HCT116 (cell line): ENCODE results near the gene DDX41.

Experiments used
- CBX3 ChIP-seq: IDR thresholded peaks from 2 replicates; pipeline ENCODE4 v1.6.1; 2012; ENCODE audit warnings: low read depth
- CEBPB ChIP-seq: IDR thresholded peaks from 2 replicates; pipeline ENCODE4 v1.6.1; 2012; ENCODE audit warnings: low read depth
- EZH2phosphoT487 ChIP-seq: fragments of 200-600 bp; IDR thresholded peaks from 2 replicates; pipeline ENCODE4 v1.6.1; 2018; ENCODE audit warnings: antibody characterized with exemption, borderline replicate concordance
- POLR2A ChIP-seq: IDR thresholded peaks from 2 replicates; pipeline ENCODE4 v1.7.0; 2011; ENCODE audit warnings: borderline replicate concordance; ENCODE audit not compliant: insufficient read depth, insufficient read length; ENCODE audit errors: extremely low read depth
- POLR2AphosphoS5 ChIP-seq: IDR thresholded peaks from 2 replicates; pipeline ENCODE4 v1.6.1; 2011; ENCODE audit warnings: mild to moderate bottlenecking, low read depth, low read length, moderate library complexity
- TF ChIP-seq, protein P1 (sequence below), 3 experiments: fragments of 200-600 bp in 1 of 3; sonication (generic) in 1 of 3; IDR thresholded peaks in 2 of 3; conservative IDR thresholded peaks in 1 of 3; 2 replicates each; pipeline ENCODE4 v1.5.1; 2012 to 2017; ENCODE audit warnings: low read depth in 2 of 3, low read length in 2 of 3, antibody characterized with exemption in 1 of 3, borderline replicate concordance in 1 of 3, control low read depth in 1 of 3, mild to moderate bottlenecking in 1 of 3, mixed read lengths in 1 of 3, mixed run types in 1 of 3, moderate library complexity in 1 of 3; ENCODE audit not compliant: insufficient read depth in 1 of 3
- TF ChIP-seq, protein P2 (sequence below): IDR thresholded peaks from 2 replicates; pipeline ENCODE4 v1.6.1; 2012

DNA sequence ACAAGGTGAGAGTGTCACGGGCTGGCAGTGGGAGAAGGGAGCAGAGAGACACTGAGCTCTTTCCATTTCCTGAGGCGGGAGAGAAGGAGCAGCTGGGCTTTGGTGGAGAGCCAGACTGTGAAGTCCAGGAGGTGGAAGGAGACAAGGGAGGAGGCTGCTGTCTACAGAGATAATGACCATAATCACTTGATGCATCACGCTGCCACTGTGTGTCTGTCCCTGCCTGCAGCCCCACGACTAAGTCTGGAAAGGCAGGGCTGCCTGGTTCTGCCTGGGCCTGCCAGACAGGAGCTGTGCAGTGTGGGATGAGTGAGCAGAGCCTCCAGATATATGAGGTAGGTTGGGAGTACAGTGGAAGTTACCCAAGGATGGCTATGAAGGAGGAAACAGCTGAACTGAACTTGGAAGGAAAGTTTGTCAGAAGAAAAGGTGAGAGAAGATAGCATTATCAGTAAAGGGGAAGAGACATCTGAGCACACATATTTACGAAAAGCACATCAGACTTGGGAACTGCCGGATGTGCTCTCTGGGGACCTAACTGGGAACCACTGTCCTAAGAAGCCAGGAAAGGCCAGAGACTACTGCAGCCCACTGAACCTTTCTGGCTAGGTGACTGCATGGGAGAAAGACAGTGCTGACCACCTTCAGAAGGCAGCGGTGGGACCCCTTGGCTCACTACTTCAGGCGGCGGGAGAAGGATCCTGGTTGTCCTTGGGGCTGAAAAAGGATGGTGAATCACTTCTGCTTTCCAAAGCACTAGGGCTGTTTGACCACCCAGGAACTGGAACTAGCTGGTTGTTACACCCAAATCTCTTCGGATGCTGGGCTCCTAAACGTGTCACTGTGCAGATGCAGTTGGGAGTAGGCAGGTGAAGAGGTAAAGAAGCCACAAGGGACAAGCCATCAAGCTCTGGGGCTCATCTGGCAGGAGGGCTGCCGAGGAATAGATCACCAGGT lies 12.8 kb upstream of the DDX41 start:
- TF ChIP-seq, protein P1, sequence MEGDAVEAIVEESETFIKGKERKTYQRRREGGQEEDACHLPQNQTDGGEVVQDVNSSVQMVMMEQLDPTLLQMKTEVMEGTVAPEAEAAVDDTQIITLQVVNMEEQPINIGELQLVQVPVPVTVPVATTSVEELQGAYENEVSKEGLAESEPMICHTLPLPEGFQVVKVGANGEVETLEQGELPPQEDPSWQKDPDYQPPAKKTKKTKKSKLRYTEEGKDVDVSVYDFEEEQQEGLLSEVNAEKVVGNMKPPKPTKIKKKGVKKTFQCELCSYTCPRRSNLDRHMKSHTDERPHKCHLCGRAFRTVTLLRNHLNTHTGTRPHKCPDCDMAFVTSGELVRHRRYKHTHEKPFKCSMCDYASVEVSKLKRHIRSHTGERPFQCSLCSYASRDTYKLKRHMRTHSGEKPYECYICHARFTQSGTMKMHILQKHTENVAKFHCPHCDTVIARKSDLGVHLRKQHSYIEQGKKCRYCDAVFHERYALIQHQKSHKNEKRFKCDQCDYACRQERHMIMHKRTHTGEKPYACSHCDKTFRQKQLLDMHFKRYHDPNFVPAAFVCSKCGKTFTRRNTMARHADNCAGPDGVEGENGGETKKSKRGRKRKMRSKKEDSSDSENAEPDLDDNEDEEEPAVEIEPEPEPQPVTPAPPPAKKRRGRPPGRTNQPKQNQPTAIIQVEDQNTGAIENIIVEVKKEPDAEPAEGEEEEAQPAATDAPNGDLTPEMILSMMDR (IDR thresholded peaks at IDR 0.05 in 2 of 3, conservative IDR thresholded peaks at IDR 0.05 in 1 of 3; ENCODE audit: borderline replicate concordance in 1 of 3, insufficient read depth in 1 of 3, low read depth in 2 of 3, low read length in 2 of 3), result no peak
- no peak for TF ChIP-seq POLR2AphosphoS5
- TF ChIP-seq CBX3, result no peak
- no peak for TF ChIP-seq POLR2A
- no peak for TF ChIP-seq CEBPB
- TF ChIP-seq, protein P2, sequence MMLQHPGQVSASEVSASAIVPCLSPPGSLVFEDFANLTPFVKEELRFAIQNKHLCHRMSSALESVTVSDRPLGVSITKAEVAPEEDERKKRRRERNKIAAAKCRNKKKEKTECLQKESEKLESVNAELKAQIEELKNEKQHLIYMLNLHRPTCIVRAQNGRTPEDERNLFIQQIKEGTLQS, result no peak
- TF ChIP-seq EZH2phosphoT487, result no peak
